ENCODE data around the gene TRMT112.

TRMT112 gene

GRCh38 chr11:64291752-64292459 lies 25.5 kb downstream of the TRMT112 start:
- DNase-seq (ENCODE audit: low read depth), result no peak

- no peak for DNase-seq (ENCODE audit: low read depth)
Measured at GRCh38 chr11:64291262-64291751, 26.1 kb downstream of the TRMT112 start, which contains the start of gene KCNK4. Gene KCNK4, plus strand, starts transcription at chr11:64291302. Its CDS starts 1,717 bp downstream, at chr11:64293019.

DNA sequence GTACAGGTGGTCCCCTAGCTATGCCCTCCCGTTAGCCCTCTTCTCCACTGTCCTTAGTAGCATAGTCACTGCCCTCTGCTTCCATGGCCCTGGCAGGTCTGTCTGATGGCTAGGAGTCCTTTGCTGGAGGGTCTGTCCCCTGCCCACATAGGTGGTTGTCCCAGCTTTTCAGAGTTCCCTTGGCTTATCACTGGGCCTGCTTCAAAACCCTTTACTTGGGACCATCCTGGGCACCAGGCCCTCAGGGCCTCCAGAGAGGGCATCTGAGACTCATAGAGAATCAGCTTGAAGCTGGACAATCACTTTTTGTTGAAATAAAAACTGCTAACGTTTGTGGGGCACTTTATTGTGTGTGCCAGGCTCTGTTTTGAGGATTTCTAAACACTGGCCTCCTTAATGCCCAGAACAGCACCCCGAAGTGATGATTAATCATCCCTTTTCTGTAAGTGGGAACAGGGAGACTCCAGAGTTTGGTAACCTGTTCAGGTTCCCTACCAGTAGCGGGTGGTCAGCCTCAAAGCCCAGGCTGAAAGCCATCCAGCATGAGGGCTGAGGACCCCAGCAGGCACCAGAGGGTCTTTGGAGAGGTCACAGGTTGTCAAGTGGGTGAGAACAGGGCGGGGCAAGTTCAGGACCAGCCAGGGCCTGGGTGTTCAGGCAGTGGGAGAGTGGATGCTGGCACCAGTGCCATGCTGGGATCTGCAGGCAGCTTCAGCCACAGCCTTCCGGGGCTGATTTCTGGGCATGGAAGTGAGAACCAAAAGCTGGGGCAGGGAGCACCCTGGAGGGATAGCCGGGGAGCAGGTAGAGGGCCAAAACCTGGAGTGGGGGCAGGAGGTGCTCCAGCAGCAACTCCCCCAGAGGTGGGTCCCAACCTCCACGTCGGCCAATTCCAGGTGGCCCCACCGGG lies 26.8 kb downstream of the TRMT112 start:
- DNase-seq (ENCODE audit: low read depth), result no peak

GRCh38 chr11:64289002-64289564 lies 28.3 kb downstream of the TRMT112 start:
- DNase-seq (ENCODE audit: low read depth), result no peak

DNA sequence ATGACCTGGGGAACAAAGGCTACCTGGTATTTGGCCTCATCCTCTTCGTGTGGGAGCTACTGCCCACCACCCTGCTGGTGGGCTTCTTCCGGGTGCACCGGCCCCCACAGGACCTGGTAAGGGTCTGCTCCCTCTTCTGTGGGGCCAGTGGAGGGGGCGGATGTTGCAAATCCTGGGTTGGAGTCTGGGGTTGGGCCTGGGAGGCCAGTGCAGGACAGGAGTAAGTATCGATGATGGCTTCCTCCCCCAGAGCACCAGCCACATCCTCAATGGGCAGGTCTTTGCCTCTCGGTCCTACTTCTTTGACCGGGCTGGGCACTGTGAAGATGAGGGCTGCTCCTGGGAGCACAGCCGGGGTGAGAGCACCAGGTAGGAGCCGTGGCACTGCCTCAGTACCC lies 29.0 kb downstream of the TRMT112 start:
- DNase-seq (ENCODE audit: low read depth), result no peak

- no peak for DNase-seq (ENCODE audit: low read depth)
Measured at GRCh38 chr11:64287676-64288352, 29.5 kb downstream of the TRMT112 start.

DNA sequence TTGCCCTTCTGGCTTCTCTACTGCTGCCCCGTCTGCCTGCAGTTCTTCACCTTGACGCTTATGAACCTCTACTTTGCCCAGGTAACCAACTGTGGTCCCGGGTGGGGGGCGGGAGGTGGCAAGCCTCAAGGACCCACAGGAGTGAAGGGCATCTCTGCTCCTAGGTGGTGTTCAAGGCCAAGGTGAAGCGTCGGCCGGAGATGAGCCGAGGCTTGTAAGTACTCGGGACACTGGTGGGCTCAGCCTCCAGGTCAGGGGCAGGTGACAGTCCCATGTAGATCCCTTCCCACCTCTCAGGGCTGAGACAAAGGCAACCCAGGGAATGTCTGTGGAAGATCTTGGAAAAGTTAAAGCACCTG lies 30.6 kb downstream of the TRMT112 start:
- DNase-seq (ENCODE audit: low read depth), result no peak

GRCh38 chr11:64285885-64286800 lies 31.2 kb downstream of the TRMT112 start:
- no peak for DNase-seq (ENCODE audit: low read depth)

DNA sequence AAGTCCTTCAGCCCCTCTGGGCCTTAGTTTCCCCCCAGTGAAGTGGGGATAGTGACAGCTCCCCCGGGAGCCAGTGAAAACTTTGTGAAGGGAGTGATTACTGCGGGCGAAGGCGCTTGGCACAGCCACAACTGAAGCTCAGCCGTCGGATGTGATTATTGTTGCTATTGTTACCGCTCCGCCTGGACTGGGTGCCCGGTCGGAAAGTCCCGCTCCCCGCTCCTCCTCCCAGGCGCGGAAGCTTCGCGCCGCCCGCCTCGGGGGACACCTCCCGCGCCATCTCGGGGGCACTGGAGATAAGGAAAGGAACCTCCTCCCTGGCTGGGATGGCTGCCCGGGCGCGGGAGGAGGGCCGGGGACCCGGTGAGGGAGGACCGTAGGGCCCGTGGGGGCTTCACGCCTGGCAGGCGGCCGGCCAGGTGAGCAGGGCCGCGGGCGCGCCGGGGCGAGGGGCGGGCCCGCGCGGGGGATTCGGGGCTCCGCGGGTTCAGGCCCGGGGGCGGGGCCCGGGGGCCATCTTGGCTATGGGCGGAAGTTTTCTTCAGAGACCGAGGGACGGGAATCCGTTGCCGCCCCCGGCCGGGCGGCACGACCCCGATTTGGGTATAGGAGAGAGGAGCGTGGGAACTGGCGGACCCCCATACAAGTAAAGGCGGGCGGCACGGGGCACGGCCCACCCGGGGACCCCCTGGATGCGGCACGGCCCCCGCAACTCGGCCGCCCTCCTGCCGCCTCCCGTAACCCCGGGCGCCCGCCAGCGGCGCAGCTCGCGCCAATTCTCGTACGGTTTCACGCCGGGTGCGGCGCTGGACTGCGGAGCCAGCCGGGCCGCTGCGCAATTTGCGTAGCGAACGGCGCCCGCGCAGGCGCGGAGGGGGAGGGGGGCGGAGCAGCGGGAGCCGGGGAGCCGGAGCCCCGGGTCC lies 32.1 kb downstream of the TRMT112 start, which contains the start of gene GPR137:
GPR137 (plus strand) TSS at position 887 of the 923 bp plus-strand sequence. CDS start 677 bp downstream, outside the sequence.
- DNase-seq (ENCODE audit: low read depth), result peak; percentile 84

DNA sequence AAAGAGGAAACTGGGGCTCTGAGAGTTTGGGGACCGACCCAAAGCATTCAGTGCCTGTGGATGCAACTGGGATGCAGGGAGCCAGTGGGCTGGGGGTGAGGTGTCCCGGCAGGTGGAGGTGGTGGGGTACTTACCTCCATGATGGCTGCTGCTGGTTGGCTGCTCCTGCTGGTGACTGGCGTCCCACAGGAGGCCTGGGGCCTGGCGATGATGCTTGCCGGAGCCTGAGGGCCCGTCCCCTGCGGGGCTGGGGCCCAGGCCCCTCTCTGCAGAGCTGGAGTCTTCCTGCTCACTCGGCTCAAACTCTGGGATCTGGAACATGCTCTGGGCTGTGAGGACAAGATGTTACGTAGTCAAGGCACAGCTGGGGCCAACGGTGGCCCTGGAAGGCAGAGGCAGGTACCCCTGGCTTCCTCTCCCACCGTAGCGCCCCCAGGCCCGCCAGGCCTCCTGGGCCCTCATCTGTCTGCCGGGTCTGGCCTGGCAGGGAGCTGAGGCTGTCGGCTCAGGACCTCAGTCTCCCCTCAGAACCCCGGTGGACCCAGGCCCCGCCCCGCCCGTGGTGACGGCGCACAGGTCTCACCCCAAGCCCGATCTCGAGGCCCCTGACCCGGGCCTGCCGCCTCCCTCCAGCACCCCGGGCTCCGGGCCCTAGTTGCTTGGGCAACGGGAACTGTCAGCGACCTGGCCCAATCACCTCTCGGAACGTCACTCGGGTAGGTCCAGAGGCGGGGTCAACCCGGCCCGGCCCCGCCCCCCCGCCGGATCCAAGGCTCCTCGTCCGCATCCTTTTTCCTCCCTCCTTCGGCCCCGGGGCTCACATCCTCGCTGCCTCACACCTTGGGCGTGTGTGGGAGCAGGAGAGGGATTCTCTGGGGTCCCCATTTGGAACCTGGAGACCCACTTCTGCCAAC lies 33.1 kb downstream of the TRMT112 start, which contains the start of gene BAD:
BAD (minus strand) TSS at position 618 of the 914 bp plus-strand sequence; CDS start at position 321, 297 bp downstream.
- peak; percentile 91 for DNase-seq (ENCODE audit: low read depth)

GRCh38 chr11:64283092-64283491 lies 34.3 kb downstream of the TRMT112 start:
- no peak for DNase-seq (ENCODE audit: low read depth)

DNA sequence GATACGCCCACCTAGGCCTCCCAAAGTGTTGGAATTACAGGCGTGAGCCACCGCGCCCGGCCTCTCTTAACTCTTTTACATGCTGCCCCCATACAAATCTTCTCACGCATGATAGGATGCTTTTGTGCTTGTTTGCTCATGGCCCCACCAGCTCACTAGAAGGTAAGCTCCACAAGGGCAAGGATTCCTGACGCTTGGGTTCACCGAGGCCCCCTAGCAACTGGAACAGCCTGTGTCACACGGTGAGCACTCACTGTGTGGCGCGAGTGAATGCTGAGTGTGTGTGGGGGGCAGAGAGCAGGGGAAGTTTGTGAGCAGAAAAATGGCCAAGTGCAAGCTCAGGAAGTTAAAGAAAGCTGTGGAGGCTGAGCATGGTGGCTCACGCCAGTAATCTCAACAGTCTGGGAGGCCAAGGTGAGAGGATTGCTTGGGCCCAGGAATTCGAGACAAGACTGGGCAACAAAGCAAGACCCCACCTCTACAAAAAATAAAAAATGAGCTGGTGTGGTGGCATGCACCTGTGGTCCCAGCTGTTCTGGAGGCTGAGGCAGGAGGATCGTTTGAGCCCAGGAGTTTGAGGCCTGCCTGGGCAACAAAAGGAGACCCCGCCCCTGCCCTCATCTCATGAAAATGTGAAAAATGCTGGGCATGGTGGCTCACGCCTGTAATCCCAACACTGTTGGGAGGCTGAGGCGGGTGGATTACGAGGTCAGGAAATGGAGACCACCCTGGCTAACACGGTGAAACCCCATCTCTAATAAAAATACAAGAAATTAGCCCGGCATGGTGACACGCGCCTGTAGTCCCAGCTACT lies 35.2 kb downstream of the TRMT112 start:
- no peak for DNase-seq (ENCODE audit: low read depth)

DNA sequence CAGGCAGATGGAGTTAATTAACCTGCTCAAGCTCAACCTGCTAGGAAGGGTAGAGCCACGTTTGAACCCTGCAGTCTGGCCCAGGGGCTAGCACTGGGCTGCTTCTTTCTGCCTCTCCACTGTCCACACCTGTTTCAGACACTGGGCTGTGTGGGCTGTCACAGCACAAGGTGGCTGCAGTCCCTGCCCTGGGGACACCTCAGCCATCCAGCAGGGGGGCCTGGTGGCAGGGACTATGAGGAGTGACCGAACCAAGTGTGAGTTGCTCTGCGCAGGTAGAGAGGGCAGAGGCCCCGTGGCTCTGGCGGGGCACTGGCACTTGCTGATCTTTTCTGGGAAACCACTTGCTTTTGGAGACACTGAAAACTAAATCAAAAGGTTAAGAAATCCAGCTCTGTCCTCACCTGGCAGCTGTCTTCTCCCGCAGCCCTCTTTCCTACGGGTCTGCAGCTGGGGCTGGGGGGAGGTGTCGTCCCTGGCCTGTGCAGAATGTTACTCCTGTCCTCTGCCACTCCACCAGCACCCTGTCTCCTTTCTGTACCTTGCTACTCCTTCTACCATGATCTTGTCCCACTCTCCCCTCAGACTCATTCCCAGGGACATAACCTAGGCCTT lies 38.7 kb downstream of the TRMT112 start:
- no peak for DNase-seq (ENCODE audit: low read depth)

DNA sequence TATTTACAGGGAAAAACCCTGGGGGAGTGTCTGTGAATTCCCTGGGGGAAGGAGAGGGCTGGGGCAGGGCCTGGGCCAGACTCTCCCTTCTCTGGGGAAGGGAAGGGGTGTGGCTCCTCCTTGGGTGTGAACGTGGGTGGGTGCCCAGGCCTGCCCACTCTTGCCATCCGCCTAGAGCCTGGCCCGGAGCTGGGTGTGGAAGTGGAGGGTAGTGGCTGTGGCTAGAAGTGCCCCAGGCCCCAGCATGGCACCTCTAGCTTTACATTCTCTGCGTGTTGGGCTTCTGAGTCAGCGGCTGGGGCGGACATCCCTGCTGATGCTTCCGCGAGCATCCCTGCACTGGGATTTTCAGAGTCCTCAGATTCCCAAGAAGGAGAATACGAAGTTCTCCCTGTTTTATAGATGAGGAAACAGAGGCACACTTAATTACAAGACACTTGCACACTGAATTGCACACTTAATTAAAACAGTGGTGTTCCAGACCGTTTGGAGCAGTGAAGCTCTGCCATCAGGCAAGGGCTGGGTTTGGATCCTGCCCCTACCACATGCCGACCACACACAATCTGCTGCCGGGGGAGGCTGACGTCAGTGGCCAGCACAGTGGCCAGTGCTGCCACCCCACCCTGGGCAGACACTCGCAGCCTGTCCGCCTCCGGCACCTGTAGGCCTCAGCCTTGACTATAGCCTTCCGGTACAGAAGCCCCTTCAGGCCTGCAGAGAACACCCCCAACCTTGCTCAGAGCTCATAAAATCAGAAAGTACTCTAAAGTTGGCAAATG lies 40.5 kb downstream of the TRMT112 start:
- no peak for DNase-seq (ENCODE audit: low read depth)

DNA sequence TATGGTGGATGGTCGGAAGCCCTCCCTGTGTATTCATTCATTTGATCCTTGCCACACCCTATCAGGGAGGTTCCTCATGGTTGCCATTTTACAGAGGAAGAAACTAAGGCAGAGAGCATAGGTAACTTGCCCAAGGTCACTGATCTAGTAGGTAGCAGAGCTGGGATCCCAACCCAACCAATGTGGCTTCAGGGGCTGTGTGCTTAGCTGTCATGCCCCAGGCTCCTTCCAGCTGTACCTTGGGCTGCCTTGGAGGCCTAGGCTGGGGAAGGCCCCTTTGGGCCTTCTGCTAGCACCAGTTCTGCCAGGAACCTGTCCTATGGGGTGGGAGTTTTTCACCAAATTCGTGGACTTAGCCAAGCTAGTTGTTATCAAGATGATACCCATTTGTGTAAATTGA lies 41.5 kb downstream of the TRMT112 start:
- DNase-seq (ENCODE audit: low read depth), result no peak

Measured in T follicular helper cell (primary cell).